Sigmoid colon (tissue), 7 donors: ENCODE measurements around the gene BSG. TPM values are rescaled to one million over a fixed set of nuclear protein-coding genes. Genes with fewer than 3 reads are reported as not detected.
A peak's percentile ranks its signal among the peaks of the same experiment; 100 is the strongest.

ENCODE experiments used
- DNase-seq: peaks from one replicate; pipeline ENCODE4 v3.0.0-alpha.2; 2019
- H3K27ac ChIP-seq, 4 donors: fragments of 200-600 bp; sonication (generic); one replicate each; pipeline ENCODE4 v1.5.1; 2016 to 2019; ENCODE audit warnings: mild to moderate bottlenecking in 1 of 4
- H3K27me3 ChIP-seq, 3 donors: fragments of 200-600 bp; sonication (generic); one replicate each; pipeline ENCODE4 v1.5.1; 2019; ENCODE audit warnings: mild to moderate bottlenecking in 1 of 3
- H3K36me3 ChIP-seq, 4 donors: fragments of 200-600 bp; sonication (generic); one replicate each; pipeline ENCODE4 v1.5.1; 2016 to 2019
- H3K4me1 ChIP-seq, 4 donors: fragments of 200-600 bp; sonication (generic); one replicate each; pipeline ENCODE4 v1.5.1; 2017 to 2019
- H3K4me3 ChIP-seq, 4 donors: fragments of 200-600 bp; sonication (generic); one replicate each; pipeline ENCODE4 v1.5.1; 2017 to 2019; ENCODE audit warnings: mild to moderate bottlenecking in 2 of 4, moderate library complexity in 1 of 4
- H3K9me3 ChIP-seq, 4 donors: fragments of 200-600 bp in 3 of 4; sonication (generic) in 3 of 4; one replicate each; pipeline versions ENCODE4 v1.5.1 to v1.6.1; 2013 to 2019
- EP300 ChIP-seq, 4 donors: sonication (generic); formaldehyde crosslinking; IDR thresholded peaks; one replicate each; pipeline ENCODE4 v1.6.1; 2017; ENCODE audit warnings: antibody characterized with exemption in 4 of 4
- POLR2A ChIP-seq, 2 donors: fragments of 450-650 bp; IDR thresholded peaks; one replicate each; pipeline ENCODE4 v1.6.1; 2016; ENCODE audit warnings: antibody characterized with exemption in 2 of 2, mild to moderate bottlenecking in 2 of 2, moderate library complexity in 2 of 2
- POLR2AphosphoS5 ChIP-seq, 4 donors: sonication (generic); formaldehyde crosslinking; IDR thresholded peaks; one replicate each; pipeline ENCODE4 v1.6.1; 2017; ENCODE audit warnings: antibody characterized with exemption in 4 of 4
- WGBS, 2 donors: extraction: QIAGEN DNeasy Blood & Tissue Kit; methylation state at CpG; one replicate each; pipeline ENCODE4 v1.1.7; 2013; 5-methylcytosine and 5-hydroxymethylcytosine counted together
- intact Hi-C: fragments of 100-400 bp; cut with DNase I; formaldehyde crosslinking; loops from one replicate; pipeline ENCODE4 v1.15.1; 2023
- polyA plus RNA-seq, 3 donors: library from polyadenylated mRNA; stranded (reverse); fragments of 200-250 nt; gene quantifications; one replicate each; pipeline ENCODE4 v1.2.3, GENCODE V29; 2013
- total RNA-seq, 4 donors: library from RNA; depleted of rRNA; stranded (reverse); fragments of >200 nt; gene quantifications; one replicate each; pipeline ENCODE4 v1.1.0, GENCODE V29; 2016
- TF ChIP-seq, protein P1 (sequence below), 4 experiments: fragments of 450-650 bp in 3 of 4; fragments of 200-600 bp in 1 of 4; IDR thresholded peaks; one replicate each; pipeline ENCODE4 v1.5.1; 2016 to 2019; ENCODE audit warnings: antibody characterized with exemption in 4 of 4, mild to moderate bottlenecking in 3 of 4, moderate library complexity in 2 of 4
- donor health status: healthy with polysubstance abuse.
- donor health status: Bipolar disorder and iron deficiency.
- donor health status: healthy.

The BSG gene
- total and polyA plus RNA-seq, 7 donors: 218 to 715 (median 475) TPM

- TF ChIP-seq, protein P1, sequence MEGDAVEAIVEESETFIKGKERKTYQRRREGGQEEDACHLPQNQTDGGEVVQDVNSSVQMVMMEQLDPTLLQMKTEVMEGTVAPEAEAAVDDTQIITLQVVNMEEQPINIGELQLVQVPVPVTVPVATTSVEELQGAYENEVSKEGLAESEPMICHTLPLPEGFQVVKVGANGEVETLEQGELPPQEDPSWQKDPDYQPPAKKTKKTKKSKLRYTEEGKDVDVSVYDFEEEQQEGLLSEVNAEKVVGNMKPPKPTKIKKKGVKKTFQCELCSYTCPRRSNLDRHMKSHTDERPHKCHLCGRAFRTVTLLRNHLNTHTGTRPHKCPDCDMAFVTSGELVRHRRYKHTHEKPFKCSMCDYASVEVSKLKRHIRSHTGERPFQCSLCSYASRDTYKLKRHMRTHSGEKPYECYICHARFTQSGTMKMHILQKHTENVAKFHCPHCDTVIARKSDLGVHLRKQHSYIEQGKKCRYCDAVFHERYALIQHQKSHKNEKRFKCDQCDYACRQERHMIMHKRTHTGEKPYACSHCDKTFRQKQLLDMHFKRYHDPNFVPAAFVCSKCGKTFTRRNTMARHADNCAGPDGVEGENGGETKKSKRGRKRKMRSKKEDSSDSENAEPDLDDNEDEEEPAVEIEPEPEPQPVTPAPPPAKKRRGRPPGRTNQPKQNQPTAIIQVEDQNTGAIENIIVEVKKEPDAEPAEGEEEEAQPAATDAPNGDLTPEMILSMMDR (IDR thresholded peaks at IDR 0.05): no peak
- TF ChIP-seq EP300 (IDR thresholded peaks at IDR 0.05) (no peak), POLR2A (IDR thresholded peaks at IDR 0.05) (no peak), POLR2AphosphoS5 (IDR thresholded peaks at IDR 0.05) (no peak)
- Histone ChIP-seq H3K4me3 (peak overlapping the region; percentile 40 to 100 (median 99)), H3K27me3 (no peaks in the 10 kb centered on the region), H3K4me1 (peaks cover 0 to 66% (median 54%) of the 10 kb centered on the region in 4 donors), H3K36me3 (no peaks in the 10 kb centered on the region), H3K9me3 (no peaks in the 10 kb centered on the region), H3K27ac (peak overlapping the region; percentile 96 to 98 (median 97))
- no peak for DNase-seq
- WGBS, 2 donors: 1% methylated on average over 14 of the region's 14 CpGs
- intact Hi-C loops: loop anchor here (10.0 kb wide), 1 partner anchor 693 kb away; the partner anchor contains the start of gene CIRBP
Observed at GRCh38 chr19:571566-571974, 826 bp upstream of the BSG start.

GRCh38 chr19:572743-573518 lies 535 bp downstream of the BSG start:
- Histone ChIP-seq H3K27ac (peak overlapping the region; percentile 96 to 98 (median 97)), H3K4me1 (peaks cover 0 to 60% (median 55%) of the 10 kb centered on the region in 4 donors), H3K9me3 (no peaks in the 10 kb centered on the region), H3K36me3 (peaks cover 0 to 8% (median 2%) of the 10 kb centered on the region in 4 donors), H3K27me3 (no peaks in the 10 kb centered on the region), H3K4me3 (peak overlapping the region; percentile 98 to 100 (median 100))
- intact Hi-C loops: loop anchor here (1.0 to 10.0 kb wide), 2 partner anchors 40 to 692 kb away; partner anchors contain the start of gene CIRBP
- 1% methylated on average over 55 of the region's 55 CpGs for WGBS, 2 donors
- TF ChIP-seq POLR2AphosphoS5 (IDR thresholded peaks at IDR 0.05): no peak
- TF ChIP-seq, protein P1 (IDR thresholded peaks at IDR 0.05): no peak
- TF ChIP-seq POLR2A (IDR thresholded peaks at IDR 0.05): no peak
- no peak for TF ChIP-seq EP300 (IDR thresholded peaks at IDR 0.05)
- peak; percentile 82 for DNase-seq

DNA sequence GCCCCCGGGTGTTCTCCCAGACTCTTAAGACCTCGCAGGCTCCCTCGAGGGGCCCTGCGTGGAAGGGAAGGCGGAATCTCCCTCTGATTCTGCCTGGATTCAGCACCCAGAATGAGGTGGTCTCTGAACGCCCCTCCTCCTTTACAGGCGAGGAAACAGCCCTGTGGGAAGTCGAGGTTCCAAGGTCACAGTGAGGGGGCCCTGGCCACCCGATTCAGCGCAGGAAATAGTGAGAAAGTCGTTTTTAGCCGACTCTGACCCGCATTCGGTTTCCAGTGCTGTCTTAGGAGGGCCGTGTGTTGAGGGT lies 1.1 kb downstream of the BSG start:
- Histone ChIP-seq H3K27ac (peak overlapping the region; percentile 96 to 98 (median 97)), H3K4me1 (peaks cover 0 to 60% (median 55%) of the 10 kb centered on the region in 4 donors), H3K36me3 (peaks cover 5 to 13% (median 6%) of the 10 kb centered on the region in 4 donors), H3K9me3 (no peaks in the 10 kb centered on the region), H3K27me3 (no peaks in the 10 kb centered on the region), H3K4me3 (peak overlapping the region; percentile 98 to 100 (median 100))
- intact Hi-C loops: loop anchor here (10.0 kb wide), 1 partner anchor 691 kb away; the partner anchor contains the start of gene CIRBP
- TF ChIP-seq POLR2A (IDR thresholded peaks at IDR 0.05) (no peak), EP300 (IDR thresholded peaks at IDR 0.05) (no peak), POLR2AphosphoS5 (IDR thresholded peaks at IDR 0.05) (peak in 1 of 4 donors; percentile 8)
- TF ChIP-seq, protein P1 (IDR thresholded peaks at IDR 0.05): no peak
- no peak for DNase-seq
- 1 to 2% methylated on average over 15 of the region's 15 CpGs for WGBS, 2 donors

- H3K27ac ChIP-seq: peak overlapping the region; percentile 55 to 98 (median 97)
- intact Hi-C loops: loop anchor here (5.0 to 10.0 kb wide), 2 partner anchors 57 to 690 kb away; partner anchors contain the start of genes CIRBP and POLRMT
- peaks cover 0 to 60% (median 55%) of the 10 kb centered on the region in 4 donors for H3K4me1 ChIP-seq
Observed at GRCh38 chr19:574658-575526, 2.5 kb downstream of the BSG start.

More at GRCh38 chr19:574658-575526, 2.5 kb downstream of the BSG start:
- Histone ChIP-seq H3K9me3 (no peaks in the 10 kb centered on the region), H3K36me3 (peaks cover 7 to 22% (median 11%) of the 10 kb centered on the region in 4 donors), H3K4me3 (peak overlapping the region; percentile 33 to 100 (median 72)), H3K27me3 (no peaks in the 10 kb centered on the region)
- no peak for DNase-seq
- no peak for TF ChIP-seq EP300 (IDR thresholded peaks at IDR 0.05)
- no peak for TF ChIP-seq POLR2AphosphoS5 (IDR thresholded peaks at IDR 0.05)
- TF ChIP-seq, protein P1 (IDR thresholded peaks at IDR 0.05): no peak
- no peak for TF ChIP-seq POLR2A (IDR thresholded peaks at IDR 0.05)
- WGBS, 2 donors: 13 to 52% methylated on average over 32 of the region's 32 CpGs
